Parathyroid adenoma (tissue), 2 donors: ENCODE results near the gene PLXNC1.

Experiments
- H2AFZ ChIP-seq: fragments of 300-600 bp; sonication (generic); one replicate; pipeline ENCODE4 v1.7.0; 2017; ENCODE audit warnings: antibody characterized with exemption, mild to moderate bottlenecking
- H3K27ac ChIP-seq: fragments of 300-600 bp; sonication (generic); one replicate; pipeline ENCODE4 v1.7.0; 2017
- H3K27me3 ChIP-seq: fragments of 300-600 bp; sonication (generic); one replicate; pipeline ENCODE4 v1.7.0; 2017; ENCODE audit warnings: low read length; ENCODE audit not compliant: control insufficient read depth, insufficient read depth
- H3K36me3 ChIP-seq: fragments of 300-600 bp; sonication (generic); one replicate; pipeline ENCODE4 v1.7.0; 2017; ENCODE audit warnings: low read length; ENCODE audit not compliant: control insufficient read depth, insufficient read depth
- H3K4me1 ChIP-seq: fragments of 300-600 bp; sonication (generic); one replicate; pipeline ENCODE4 v1.7.0; 2017; ENCODE audit warnings: control low read depth
- H3K4me2 ChIP-seq: fragments of 300-600 bp; sonication (generic); one replicate; pipeline ENCODE4 v1.7.0; 2017; ENCODE audit warnings: low read length
- H3K4me3 ChIP-seq: fragments of 300-600 bp; sonication (generic); one replicate; pipeline ENCODE4 v1.7.0; 2017; ENCODE audit warnings: low read depth, low read length
- H3K79me2 ChIP-seq: fragments of 300-600 bp; sonication (generic); one replicate; pipeline ENCODE4 v1.7.0; 2017; ENCODE audit warnings: control low read depth
- H3K9ac ChIP-seq: fragments of 300-600 bp; sonication (generic); one replicate; pipeline ENCODE4 v1.7.0; 2017; ENCODE audit warnings: mild to moderate bottlenecking
- H3K9me3 ChIP-seq: fragments of 300-600 bp; sonication (generic); one replicate; pipeline ENCODE4 v1.7.0; 2017; ENCODE audit warnings: low read length; ENCODE audit not compliant: control insufficient read depth
- CTCF ChIP-seq: fragments of 300-600 bp; sonication (generic); IDR thresholded peaks from one replicate; pipeline ENCODE4 v1.7.0; 2017; ENCODE audit warnings: antibody characterized with exemption, mild to moderate bottlenecking
- donor health status: primary hyperparathyroidism.

Gene PLXNC1

GRCh38 chr12:94333396-94333795 lies 185.0 kb downstream of the PLXNC1 start:
- Histone ChIP-seq H3K79me2 (no peaks in the 10 kb centered on the region), H3K9ac (no peak overlapping the region), H3K4me2 (no peak overlapping the region), H3K27me3 (no peaks in the 10 kb centered on the region), H2AFZ (no peak overlapping the region), H3K4me1 (no peaks in the 10 kb centered on the region), H3K36me3 (no peaks in the 10 kb centered on the region), H3K4me3 (no peak overlapping the region), H3K9me3 (no peaks in the 10 kb centered on the region), H3K27ac (no peak overlapping the region)
- TF ChIP-seq CTCF: no peak

GRCh38 chr12:94336211-94336925 lies 188.0 kb downstream of the PLXNC1 start:
- no peak overlapping the region for H3K27ac ChIP-seq
- no peaks in the 10 kb centered on the region for H3K9me3 ChIP-seq
- H3K36me3 ChIP-seq: no peaks in the 10 kb centered on the region
- no peak overlapping the region for H3K4me3 ChIP-seq
- no peak overlapping the region for H3K4me2 ChIP-seq
- H3K9ac ChIP-seq: no peak overlapping the region
- no peak for TF ChIP-seq CTCF
- no peaks in the 10 kb centered on the region for H3K27me3 ChIP-seq
- no peaks in the 10 kb centered on the region for H3K79me2 ChIP-seq
- no peak overlapping the region for H2AFZ ChIP-seq
- no peaks in the 10 kb centered on the region for H3K4me1 ChIP-seq

GRCh38 chr12:94338006-94338794 lies 189.8 kb downstream of the PLXNC1 start:
- H3K9ac ChIP-seq: no peak overlapping the region
- no peak for TF ChIP-seq CTCF
- H3K4me3 ChIP-seq: no peak overlapping the region
- H3K9me3 ChIP-seq: no peaks in the 10 kb centered on the region
- no peak overlapping the region for H3K4me2 ChIP-seq
- no peak overlapping the region for H2AFZ ChIP-seq
- H3K36me3 ChIP-seq: no peaks in the 10 kb centered on the region
- no peak overlapping the region for H3K27ac ChIP-seq
- H3K4me1 ChIP-seq: no peaks in the 10 kb centered on the region
- H3K27me3 ChIP-seq: no peaks in the 10 kb centered on the region
- H3K79me2 ChIP-seq: no peaks in the 10 kb centered on the region

GRCh38 chr12:94340573-94340972 lies 192.2 kb downstream of the PLXNC1 start:
- Histone ChIP-seq H3K9me3 (no peaks in the 10 kb centered on the region), H3K4me2 (no peak overlapping the region), H3K79me2 (no peaks in the 10 kb centered on the region), H3K27ac (no peak overlapping the region), H2AFZ (no peak overlapping the region), H3K36me3 (no peaks in the 10 kb centered on the region), H3K4me3 (no peak overlapping the region), H3K27me3 (no peaks in the 10 kb centered on the region), H3K4me1 (no peaks in the 10 kb centered on the region), H3K9ac (no peak overlapping the region)
- no peak for TF ChIP-seq CTCF
